ENCODE results near the gene IL9.

GRCh38 chr5:135900276-135900675 is 4.6 kb upstream of the IL9 start:
- TF ChIP-seq SUZ12 (IDR thresholded peaks at IDR 0.05; ENCODE audit: extremely low read depth, insufficient read depth, insufficient read length), result no peak
- no peak for TF ChIP-seq YY1 (IDR thresholded peaks at IDR 0.05; ENCODE audit: insufficient read depth, insufficient read length)

All from NT2/D1 (cell line).